HG02885 (cell line): ENCODE data around the gene KCNC2.

Experiments
- ATAC-seq: cut with Tn5 transposase; IDR thresholded peaks from one replicate; pipeline ENCODE4 v1.9.1; 2021; ENCODE audit warnings: mild to moderate bottlenecking; ENCODE audit not compliant: unreplicated experiment, poor library complexity

The KCNC2 gene

DNA sequence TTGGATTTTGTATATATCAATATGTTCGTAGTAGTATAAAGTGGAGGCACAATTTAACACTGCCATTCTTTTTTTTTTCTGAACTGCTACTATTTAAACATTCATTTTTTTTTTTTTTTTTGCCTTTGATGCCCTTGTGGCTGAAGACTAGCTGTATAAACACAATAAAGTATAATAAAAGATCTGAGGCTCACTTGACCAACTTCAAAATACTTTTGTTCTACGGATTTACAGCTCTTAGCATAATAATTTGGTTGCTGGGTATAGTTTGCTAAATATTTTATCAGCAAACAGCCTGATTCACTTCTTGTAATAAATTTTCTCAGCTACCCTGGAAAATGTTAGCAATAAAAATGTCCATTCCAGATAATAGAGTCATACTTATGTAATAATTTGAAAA lies 128.3 kb downstream of the KCNC2 start:
- ATAC-seq: no peak

DNA sequence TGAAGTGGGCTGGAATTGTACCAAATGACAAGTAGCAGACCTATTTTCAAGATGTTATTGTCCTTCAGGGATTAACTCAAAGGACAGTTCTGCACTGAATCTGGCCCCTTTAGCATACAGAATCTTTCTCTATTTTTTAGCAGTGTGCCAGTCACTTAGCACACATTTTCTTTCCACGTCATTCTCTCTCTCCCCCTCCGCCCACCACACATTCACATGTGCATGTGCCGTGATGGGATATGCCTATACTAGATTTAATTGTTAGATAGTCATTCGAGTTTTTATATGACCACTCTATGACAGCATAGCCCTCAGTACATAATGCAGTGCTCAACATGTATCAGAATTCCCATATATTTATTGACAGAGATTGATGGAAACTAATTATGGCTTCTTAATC lies 129.1 kb downstream of the KCNC2 start:
- ATAC-seq: no peak

DNA sequence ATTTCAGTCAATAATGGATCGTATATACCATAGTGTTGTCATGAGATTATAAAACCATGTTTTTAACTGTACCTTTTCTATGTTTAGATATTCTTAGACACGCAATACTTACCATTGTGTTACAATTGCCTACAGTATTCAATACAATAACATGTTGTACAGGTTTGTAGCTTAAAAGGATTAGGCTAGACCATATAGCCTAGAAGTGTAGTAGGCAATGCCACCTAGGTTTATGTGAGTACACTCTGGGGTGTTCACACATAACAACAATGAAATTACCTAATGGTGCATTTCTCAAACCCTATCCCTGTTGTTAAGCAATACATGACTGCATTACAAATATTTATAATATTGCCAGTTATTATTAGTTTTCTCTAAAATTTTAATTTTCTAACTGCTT lies 144.2 kb downstream of the KCNC2 start:
- no peak for ATAC-seq

DNA sequence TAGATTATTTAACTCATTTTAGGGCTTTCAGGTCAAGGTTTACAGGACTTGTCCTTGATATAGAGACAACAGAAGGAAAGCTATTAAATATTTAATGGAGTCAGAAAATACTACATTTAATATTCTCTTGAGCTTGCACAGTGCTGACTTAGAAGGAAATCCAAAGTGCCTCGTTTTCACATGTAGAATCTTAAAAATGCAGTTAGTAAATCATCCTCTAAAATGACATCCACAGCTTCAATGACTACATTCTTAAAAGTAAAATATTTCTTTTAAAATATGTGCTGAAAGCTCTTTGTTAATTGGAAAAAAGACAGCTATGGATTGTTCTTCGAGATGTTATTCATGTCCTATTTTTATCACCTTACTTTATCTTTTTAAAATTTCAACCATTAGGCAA lies 146.9 kb downstream of the KCNC2 start:
- no peak for ATAC-seq

DNA sequence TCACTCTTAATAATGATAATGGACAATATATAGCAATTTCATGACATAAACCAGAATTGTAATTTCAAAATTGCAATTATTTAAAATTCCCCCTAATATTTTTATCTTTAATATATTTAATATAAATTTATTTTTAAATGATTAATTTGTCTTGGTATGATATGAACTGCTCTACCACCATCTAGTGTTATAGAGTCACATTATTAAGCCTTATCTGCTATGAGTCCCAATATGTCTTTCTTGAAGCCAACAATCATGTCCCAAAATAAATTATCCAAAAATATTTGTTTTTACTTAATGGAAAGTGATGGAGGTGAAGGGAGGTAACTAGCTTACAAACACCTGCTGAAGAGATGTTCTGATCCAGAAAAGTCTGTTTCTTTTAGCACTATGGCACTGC lies 151.4 kb downstream of the KCNC2 start:
- no peak for ATAC-seq

DNA sequence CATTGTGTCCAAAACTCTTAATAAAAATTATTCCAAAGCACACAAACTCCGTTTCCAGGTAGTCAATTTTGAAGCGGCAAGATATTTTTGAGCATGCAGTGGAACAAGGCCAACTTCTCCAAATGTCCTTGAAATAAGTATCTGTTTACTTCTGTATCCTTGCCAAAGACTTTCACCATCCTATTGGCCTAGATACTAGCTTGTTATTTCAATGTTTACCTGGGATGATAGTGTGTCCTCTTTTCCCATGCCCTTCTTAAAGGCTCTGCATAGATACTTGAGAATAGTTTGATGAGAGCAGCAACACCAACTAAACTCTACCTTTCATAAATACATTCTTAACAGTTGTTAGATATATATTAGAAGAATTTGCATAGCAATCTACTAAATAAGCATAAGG lies 160.9 kb downstream of the KCNC2 start:
- no peak for ATAC-seq

DNA sequence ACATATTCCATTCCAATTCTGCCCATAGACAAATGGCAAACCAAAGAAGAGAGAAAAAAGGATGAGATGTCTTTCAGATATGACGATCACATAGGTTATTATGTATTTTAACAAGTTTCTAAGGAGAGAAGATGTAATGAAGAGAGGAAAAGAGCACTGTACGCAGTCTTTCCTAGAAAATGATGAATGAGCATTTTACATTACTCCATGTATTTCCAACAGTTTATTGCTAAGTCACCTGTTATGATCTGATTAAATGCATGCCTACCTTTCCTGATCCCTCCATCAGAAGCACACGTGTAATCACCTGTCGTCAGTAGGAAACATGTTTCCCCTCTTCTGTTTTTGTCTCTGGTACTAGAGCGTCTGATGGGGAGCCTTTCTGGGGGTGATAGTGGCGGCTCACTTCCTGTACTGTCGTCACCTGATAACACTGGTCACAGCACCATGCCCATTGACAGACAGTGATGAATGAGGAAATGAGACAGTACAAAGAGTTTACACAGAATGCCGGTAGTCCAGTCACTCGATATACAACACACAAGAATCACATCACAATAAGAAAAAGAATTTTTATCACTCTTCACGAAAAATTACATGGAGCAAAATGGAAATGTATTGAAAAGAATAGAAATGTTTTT lies 161.6 kb downstream of the KCNC2 start:
- no peak for ATAC-seq

DNA sequence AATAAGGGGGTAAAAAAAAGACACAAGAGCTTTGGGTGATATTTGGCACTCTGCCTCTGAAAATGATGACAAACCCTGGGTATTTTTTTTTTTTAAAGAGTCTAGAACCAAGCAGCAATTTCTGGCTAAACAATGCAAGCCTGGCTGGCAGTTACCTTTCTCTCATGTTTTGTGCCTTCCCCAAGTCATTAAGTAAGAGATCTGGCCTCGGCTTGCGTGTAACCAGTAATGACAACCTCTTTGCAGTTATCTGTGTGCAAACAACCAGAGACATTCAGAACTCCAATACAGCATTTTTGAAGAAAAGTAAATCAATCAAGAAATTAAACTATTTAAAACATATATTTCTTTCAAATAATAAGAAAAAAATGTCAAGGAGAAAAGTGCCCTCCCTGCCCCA lies 167.5 kb downstream of the KCNC2 start:
- no peak for ATAC-seq

DNA sequence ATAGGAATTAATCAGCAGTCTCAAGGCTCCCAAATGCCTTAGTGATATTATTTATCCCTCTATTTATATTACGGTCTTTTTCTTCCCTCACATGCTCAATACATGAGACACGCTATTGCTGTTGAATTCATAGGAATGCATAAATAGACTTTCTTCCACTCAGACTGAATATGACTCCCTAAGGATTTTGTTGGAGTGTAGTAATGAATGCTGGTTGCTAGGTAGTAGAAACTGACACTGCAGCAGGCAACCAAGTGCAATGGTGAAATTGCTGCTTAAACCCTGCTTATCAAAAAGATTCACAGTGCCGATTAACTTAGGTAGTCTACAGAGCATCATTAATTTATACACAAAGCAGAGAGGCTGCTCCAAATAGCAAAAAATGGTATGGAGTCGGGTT lies 168.2 kb downstream of the KCNC2 start:
- no peak for ATAC-seq

DNA sequence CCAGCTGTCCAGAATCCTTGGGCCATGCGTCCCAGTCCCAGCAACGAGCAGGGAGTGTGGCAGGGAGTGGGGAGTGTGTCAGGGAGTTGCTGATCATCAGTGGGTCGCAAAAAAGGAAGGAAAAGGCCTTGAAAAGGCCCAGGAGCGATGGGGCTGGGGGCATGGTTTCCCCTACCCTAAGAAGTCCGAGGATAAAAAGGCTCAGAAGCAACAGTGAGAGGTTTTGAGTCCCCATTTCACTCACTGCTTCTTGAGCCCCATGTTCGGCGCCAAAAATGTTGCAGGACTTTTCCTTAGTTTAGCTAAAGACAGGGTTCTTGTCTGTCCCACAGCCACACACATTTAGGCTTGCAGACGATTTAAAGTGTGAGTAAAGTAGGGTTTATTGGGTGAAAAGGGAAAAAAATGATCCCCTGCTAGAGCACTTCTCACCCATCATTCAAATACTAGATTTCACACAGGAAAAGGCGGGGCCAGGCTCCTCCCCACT lies 189.5 kb downstream of the KCNC2 start:
- ATAC-seq: no peak

DNA sequence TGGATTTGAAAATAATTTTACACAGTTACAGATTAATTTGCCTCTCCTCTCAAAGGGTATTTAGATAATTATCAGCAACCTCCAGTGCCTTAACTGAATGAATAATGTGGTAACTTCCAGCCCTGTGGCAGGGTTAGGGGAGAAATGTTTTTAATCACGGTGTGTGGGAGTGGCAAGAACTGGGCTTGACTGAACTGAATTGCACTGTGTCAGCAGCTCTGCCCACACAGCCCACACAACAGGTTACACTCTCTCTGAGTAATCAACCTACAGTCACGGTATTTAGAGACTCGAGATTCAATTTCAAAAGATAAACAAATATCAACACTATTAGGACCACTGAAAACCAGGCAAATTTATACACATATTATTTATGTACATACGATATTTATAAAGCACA lies 198.5 kb downstream of the KCNC2 start:
- no peak for ATAC-seq

DNA sequence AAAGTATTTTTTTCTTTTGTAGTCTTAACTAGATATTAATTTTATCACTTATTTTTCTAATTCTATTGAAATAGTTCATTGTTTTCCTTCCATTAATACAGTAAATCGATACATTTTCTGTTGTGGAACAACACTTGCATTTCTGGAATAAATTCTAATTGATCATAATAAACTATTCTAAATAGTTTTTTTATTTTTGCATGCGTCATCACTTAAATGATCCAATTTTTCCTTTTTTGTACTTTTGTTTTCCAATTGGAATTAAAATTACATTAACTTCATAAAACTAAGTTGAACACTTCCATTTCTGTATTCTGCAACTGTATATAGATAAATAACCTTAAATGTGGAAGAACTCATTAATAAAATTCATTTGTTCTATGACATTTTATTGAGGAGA lies 202.5 kb downstream of the KCNC2 start:
- ATAC-seq: no peak

DNA sequence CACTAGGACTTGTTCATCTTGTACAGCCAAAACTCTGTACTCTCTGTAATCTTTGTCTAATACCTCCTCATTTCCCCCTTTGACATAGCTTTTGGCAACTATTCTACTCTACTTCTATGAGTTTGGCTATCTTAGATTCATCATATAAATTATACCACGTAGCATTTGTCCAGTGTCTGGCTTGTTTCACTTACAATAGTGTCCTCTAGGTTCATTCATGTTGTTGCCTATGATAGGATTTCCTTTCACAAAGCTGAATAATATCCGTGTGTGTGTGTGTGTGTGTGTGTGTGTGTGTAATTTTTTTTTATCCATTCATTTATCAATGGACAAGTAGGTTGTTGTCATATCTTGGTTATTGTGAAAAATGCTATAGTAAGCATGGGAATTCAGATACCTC lies 209.5 kb downstream of the KCNC2 start:
- no peak for ATAC-seq

DNA sequence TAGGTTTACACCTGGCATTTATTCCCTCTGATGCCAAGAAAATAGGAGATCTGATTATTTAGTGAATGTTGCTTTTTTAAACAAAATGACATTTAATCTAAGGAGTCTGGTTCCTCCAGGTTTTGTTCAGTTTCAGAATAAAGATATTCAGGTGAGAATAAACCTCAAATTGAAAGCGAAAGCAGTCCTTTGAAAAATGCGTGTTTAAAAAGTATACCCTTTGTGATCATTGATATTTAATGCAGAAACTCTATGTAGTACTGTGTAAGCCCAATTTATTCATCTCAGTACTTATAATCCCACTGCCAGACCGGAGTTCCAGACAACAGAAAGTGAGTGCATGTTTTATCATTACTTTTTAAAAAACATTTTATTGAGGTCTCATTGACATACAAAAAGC lies 210.2 kb downstream of the KCNC2 start:
- ATAC-seq: no peak
